Common myeloid progenitor, CD34-positive (primary cell): Measurements from ENCODE around the gene RBM25.

Experiments
- CTCF ChIA-PET: fragments of 350-600 bp; sonication (Branson Sonifier 250); formaldehyde crosslinking; loops from one replicate; lab custom pipeline; 2021; ENCODE audit warnings: antibody characterized with exemption; lab: Charles Lee
- POLR2A ChIA-PET: fragments of 350-600 bp; sonication (Branson Sonifier 250); formaldehyde crosslinking; loops from one replicate; lab custom pipeline; 2021; ENCODE audit warnings: antibody characterized with exemption; lab: Charles Lee
- DNase-seq, 3 donors: peaks; one replicate each; pipeline versions ENCODE4 v3.0.0 to v3.0.0-alpha.2; 2013
- H3K27ac ChIP-seq, 2 experiments: 1 replicate in 1 of 2; 2 replicates in 1 of 2; pipeline ENCODE4 v1.7.0; 2013; ENCODE audit warnings: inconsistent platforms in 2 of 2, low read length in 2 of 2, mild to moderate bottlenecking in 2 of 2, low read depth in 1 of 2, moderate library complexity in 1 of 2; ENCODE audit not compliant: severe bottlenecking in 2 of 2, insufficient read depth in 1 of 2, poor library complexity in 1 of 2
- H3K27me3 ChIP-seq, 5 experiments: replicated peaks in 2 of 5; 1 replicate in 3 of 5; 2 replicates in 2 of 5; pipeline versions ENCODE4 v1.6.1 to v1.7.0; 2013; ENCODE audit warnings: low read length in 4 of 5, mild to moderate bottlenecking in 2 of 5, moderate library complexity in 2 of 5, inconsistent platforms in 1 of 5; ENCODE audit not compliant: insufficient read depth in 5 of 5, control insufficient read depth in 4 of 5
- H3K36me3 ChIP-seq, 4 experiments: 1 replicate in 2 of 4; 2 replicates in 2 of 4; pipeline versions ENCODE4 v1.6.1 to v1.7.0; 2013; ENCODE audit warnings: low read length in 3 of 4, control low read depth in 1 of 4, mild to moderate bottlenecking in 1 of 4; ENCODE audit not compliant: control insufficient read depth in 4 of 4, insufficient read depth in 4 of 4
- H3K4me1 ChIP-seq, 4 experiments: 1 replicate in 3 of 4; 2 replicates in 1 of 4; pipeline versions ENCODE4 v1.6.1 to v1.7.1; 2013; ENCODE audit warnings: low read length in 3 of 4, mild to moderate bottlenecking in 3 of 4, control low read depth in 1 of 4, inconsistent platforms in 1 of 4, moderate library complexity in 1 of 4; ENCODE audit not compliant: control insufficient read depth in 4 of 4, insufficient read depth in 4 of 4; ENCODE audit errors: control extremely low read depth in 1 of 4
- H3K4me3 ChIP-seq, 7 experiments: 1 replicate in 4 of 7; 2 replicates in 3 of 7; pipeline versions ENCODE4 v1.5.1 to v1.7.0; 2013; ENCODE audit warnings: mild to moderate bottlenecking in 7 of 7, low read length in 6 of 7, moderate library complexity in 6 of 7, inconsistent platforms in 2 of 7, low read depth in 2 of 7, control low read depth in 1 of 7; ENCODE audit not compliant: insufficient read depth in 4 of 7, control insufficient read depth in 1 of 7; ENCODE audit errors: extremely low read depth in 1 of 7
- H3K9me3 ChIP-seq, 5 experiments: 1 replicate in 4 of 5; 2 replicates in 1 of 5; pipeline versions ENCODE4 v1.6.1 to v1.7.1; 2013; ENCODE audit warnings: low read length in 4 of 5, mild to moderate bottlenecking in 2 of 5, inconsistent platforms in 1 of 5, low read depth in 1 of 5, moderate library complexity in 1 of 5; ENCODE audit not compliant: control insufficient read depth in 4 of 5, insufficient read depth in 2 of 5; ENCODE audit errors: control extremely low read depth in 1 of 5
- WGBS: methylation state at CpG from one replicate; pipeline ENCODE4 v1.1.5; 2013; ENCODE audit not compliant: insufficient coverage; 5-methylcytosine and 5-hydroxymethylcytosine counted together

RBM25 gene

DNA sequence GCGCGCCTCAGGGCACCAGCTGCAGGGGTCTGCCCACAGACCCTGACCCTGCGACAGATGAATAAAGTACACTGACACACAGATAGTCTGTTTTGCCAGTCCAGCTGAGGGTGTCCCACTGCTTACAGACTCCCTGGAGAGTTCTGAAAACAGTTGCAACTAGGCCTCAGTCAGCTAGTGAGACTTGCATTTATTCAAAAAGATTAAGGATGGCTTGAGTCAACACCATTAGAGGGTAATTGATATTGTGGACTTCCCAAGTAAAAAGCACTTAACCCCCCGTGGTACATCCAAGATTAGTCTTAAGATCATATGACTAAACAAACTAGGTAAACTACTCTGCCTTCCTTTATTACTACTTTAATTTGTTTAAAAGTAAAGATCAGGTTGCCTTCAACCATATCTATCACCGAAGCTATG, 66.8 kb downstream of the RBM25 start:
- POLR2A ChIA-PET = no interaction called here
- WGBS = 100% methylated on average over 2 of the region's 5 CpGs
- Histone ChIP-seq H3K36me3 (peaks cover 10 to 36% (median 23%) of the 10 kb centered on the region in 4 experiments), H3K27me3 (no peaks in the 10 kb centered on the region), H3K9me3 (no peaks in the 10 kb centered on the region), H3K4me1 (no peaks in the 10 kb centered on the region), H3K27ac (no peak overlapping the region), H3K4me3 (no peak overlapping the region)
- DNase-seq = no peak
- CTCF ChIA-PET = interaction anchor here (1.5 to 1.7 kb wide), 2 partner anchors 9 to 11 kb away, joined by 5 to 6 read pairs; partner anchors contain the start of gene PSEN1

DNA sequence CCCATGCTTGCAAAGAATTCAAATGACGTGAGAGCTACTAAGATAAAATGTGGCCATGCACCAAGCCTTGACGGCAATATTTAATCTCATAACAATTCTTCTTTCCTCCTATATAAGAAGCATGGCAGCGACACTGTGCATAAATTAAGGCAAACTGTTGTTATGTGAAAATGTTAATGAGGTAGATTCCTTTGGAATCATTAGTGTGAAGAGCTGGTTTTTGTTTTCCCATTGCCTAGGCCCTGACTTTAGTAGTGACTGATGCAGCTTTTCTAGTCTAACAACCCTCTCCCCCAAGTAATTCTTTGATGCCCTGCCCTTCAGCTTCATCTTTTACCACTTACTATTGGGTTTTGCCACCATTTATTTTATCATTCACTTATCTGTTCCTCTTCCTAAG, 67.4 kb downstream of the RBM25 start:
- H3K4me3 ChIP-seq = no peak overlapping the region
- CTCF ChIA-PET = interaction anchor here (1.5 to 1.7 kb wide), 2 partner anchors 10 kb away, joined by 5 to 6 read pairs; partner anchors contain the start of gene PSEN1
- no peaks in the 10 kb centered on the region for H3K27me3 ChIP-seq
- no peaks in the 10 kb centered on the region for H3K4me1 ChIP-seq
- H3K9me3 ChIP-seq = no peaks in the 10 kb centered on the region
- DNase-seq = no peak
- POLR2A ChIA-PET = no interaction called here
- H3K27ac ChIP-seq = no peak overlapping the region
- peaks cover 6 to 30% (median 22%) of the 10 kb centered on the region in 4 experiments for H3K36me3 ChIP-seq
- WGBS = 100% methylated on average over 1 of the region's 3 CpGs

DNA sequence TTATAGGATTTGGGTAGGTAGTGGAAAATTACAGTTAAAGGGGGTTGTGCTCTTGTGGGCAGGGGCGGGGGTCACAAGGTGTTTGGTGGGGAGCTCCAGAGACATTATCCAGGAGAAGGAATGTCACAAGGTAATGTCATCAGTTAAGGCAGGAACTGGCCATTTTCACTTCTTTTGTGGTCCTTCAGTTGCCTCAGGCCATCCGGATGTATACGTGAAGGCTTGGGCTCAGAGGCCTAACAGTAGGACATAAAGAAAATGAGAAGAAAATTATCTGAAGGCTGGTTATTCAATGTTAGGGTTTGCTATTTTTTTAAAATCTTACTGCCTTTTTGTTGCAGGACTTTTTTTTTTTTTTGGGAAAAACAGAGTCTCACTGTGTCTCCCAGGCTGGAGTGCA, 75.5 kb downstream of the RBM25 start:
- ChIA-PET POLR2A (no interaction called here), CTCF (no interaction called here)
- Histone ChIP-seq H3K9me3 (peaks cover 0 to 6% (median 3%) of the 10 kb centered on the region in 5 experiments), H3K4me1 (peaks cover 5 to 17% (median 11%) of the 10 kb centered on the region in 4 experiments), H3K36me3 (no peaks in the 10 kb centered on the region), H3K27me3 (no peaks in the 10 kb centered on the region), H3K4me3 (no peak overlapping the region), H3K27ac (no peak overlapping the region)
- 97% methylated on average over 3 of the region's 3 CpGs for WGBS
- peak in 1 of 3 donors; percentile 27 for DNase-seq

DNA sequence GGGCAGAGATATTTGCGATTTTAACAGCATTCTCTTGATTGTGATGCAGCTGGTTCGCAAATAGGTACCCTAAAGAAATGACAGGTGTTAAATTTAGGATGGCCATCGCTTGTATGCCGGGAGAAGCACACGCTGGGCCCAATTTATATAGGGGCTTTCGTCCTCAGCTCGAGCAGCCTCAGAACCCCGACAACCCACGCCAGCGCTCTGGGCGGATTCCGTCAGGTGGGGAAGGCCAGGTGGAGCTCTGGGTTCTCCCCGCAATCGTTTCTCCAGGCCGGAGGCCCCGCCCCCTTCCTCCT, 77.7 kb downstream of the RBM25 start:
- Histone ChIP-seq H3K36me3 (peaks cover 0 to 2% (median 0%) of the 10 kb centered on the region in 4 experiments), H3K27ac (peak overlapping the region in 1 of 2 experiments; percentile 94), H3K4me3 (peak overlapping the region; percentile 23 to 87 (median 78)), H3K27me3 (no peaks in the 10 kb centered on the region), H3K4me1 (peaks cover 5 to 17% (median 11%) of the 10 kb centered on the region in 4 experiments), H3K9me3 (peaks cover 0 to 6% (median 3%) of the 10 kb centered on the region in 5 experiments)
- 5% methylated on average over 8 of the region's 16 CpGs for WGBS
- ChIA-PET POLR2A (interaction anchor here (0.6 to 1.1 kb wide), 3 partner anchors 15 to 78 kb away, joined by 3 read pairs; partner anchors contain the start of gene RBM25), CTCF (interaction anchor here (0.7 to 1.0 kb wide), 2 partner anchors 10 to 110 kb away, joined by 3 to 5 read pairs; no protein-coding TSS in a partner anchor)
- DNase-seq = no peak

DNA sequence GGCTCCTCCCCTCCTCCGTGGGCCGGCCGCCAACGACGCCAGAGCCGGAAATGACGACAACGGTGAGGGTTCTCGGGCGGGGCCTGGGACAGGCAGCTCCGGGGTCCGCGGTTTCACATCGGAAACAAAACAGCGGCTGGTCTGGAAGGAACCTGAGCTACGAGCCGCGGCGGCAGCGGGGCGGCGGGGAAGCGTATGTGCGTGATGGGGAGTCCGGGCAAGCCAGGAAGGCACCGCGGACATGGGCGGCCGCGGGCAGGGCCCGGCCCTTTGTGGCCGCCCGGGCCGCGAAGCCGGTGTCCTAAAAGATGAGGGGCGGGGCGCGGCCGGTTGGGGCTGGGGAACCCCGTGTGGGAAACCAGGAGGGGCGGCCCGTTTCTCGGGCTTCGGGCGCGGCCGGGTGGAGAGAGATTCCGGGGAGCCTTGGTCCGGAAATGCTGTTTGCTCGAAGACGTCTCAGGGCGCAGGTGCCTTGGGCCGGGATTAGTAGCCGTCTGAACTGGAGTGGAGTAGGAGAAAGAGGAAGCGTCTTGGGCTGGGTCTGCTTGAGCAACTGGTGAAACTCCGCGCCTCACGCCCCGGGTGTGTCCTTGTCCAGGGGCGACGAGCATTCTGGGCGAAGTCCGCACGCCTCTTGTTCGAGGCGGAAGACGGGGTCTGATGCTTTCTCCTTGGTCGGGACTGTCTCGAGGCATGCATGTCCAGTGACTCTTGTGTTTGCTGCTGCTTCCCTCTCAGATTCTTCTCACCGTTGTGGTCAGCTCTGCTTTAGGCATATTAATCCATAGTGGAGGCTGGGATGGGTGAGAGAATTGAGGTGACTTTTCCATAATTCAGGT, 78.3 kb downstream of the RBM25 start, which contains the start of gene PSEN1:
Gene PSEN1 (plus strand): TSS at position 121 of the 839 bp plus-strand sequence. CDS start 11,513 bp downstream, outside the sequence.
- ChIA-PET POLR2A (interaction anchor here (0.6 to 1.1 kb wide), 4 partner anchors 16 to 541 kb away, joined by 3 read pairs; partner anchors contain the start of gene RBM25), CTCF (interaction anchor here (0.7 to 1.2 kb wide), 3 partner anchors 9 to 111 kb away, joined by 3 to 5 read pairs (median 3); no protein-coding TSS in a partner anchor)
- Histone ChIP-seq H3K4me3 (peak within 1 kb of the TSS; percentile 52 to 87 (median 84)), H3K27me3 (no peaks in the 10 kb centered on the region), H3K27ac (peak within 1 kb of the TSS; percentile 89 to 94), H3K9me3 (peaks cover 0 to 6% (median 3%) of the 10 kb centered on the region in 5 experiments), H3K4me1 (peaks cover 5 to 17% (median 11%) of the 10 kb centered on the region in 4 experiments), H3K36me3 (peaks cover 0 to 3% (median 0%) of the 10 kb centered on the region in 4 experiments)
- peak; percentile 95 to 98 (median 98) for DNase-seq
- WGBS = under 1% methylated on average over 69 of the region's 71 CpGs

DNA sequence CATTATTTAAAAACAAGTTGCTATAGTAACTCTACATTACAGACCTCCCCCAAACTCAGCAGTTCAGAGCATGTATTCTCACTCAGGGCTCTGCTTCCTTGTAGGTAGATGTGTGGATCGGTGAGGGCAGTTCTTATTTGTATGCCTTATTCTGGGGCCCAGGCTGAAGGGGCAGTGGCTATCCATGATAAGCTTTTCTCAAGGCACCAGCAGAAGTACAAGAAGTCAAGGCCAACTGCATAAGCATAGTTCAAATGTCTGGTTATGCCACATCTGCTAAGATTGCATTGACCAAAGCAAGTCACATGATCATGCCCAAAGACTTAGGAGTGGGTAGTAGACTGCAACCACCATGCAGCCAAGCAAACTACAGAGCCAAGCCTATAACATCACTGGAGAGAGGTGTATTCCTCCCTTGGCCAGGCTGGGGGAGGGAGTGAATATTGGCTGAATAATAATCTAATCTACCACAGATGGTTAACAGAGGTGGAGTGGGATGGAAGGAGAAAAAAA, 82.5 kb downstream of the RBM25 start:
- H3K36me3 ChIP-seq = peaks cover 0 to 3% (median 2%) of the 10 kb centered on the region in 4 experiments
- no peaks in the 10 kb centered on the region for H3K9me3 ChIP-seq
- ChIA-PET CTCF (interaction anchor here (1.0 kb wide), 1 partner anchor 8 kb away, joined by 3 read pairs; no protein-coding TSS in a partner anchor), POLR2A (no interaction called here)
- H3K27me3 ChIP-seq = no peaks in the 10 kb centered on the region
- no peak overlapping the region for H3K27ac ChIP-seq
- peaks cover 5 to 15% (median 11%) of the 10 kb centered on the region in 4 experiments for H3K4me1 ChIP-seq
- DNase-seq = no peak
- no peak overlapping the region for H3K4me3 ChIP-seq
- 100% methylated on average over 1 of the region's 1 CpG for WGBS
